ENCODE results near the gene IGIP. TPM values are rescaled to one million over a fixed set of nuclear protein-coding genes. Genes with fewer than 3 reads are reported as not detected.

Gene IGIP
- total RNA-seq, 4 donors from 2014 or later, result 2.9 to 12.4 (median 6.5) TPM

DNA sequence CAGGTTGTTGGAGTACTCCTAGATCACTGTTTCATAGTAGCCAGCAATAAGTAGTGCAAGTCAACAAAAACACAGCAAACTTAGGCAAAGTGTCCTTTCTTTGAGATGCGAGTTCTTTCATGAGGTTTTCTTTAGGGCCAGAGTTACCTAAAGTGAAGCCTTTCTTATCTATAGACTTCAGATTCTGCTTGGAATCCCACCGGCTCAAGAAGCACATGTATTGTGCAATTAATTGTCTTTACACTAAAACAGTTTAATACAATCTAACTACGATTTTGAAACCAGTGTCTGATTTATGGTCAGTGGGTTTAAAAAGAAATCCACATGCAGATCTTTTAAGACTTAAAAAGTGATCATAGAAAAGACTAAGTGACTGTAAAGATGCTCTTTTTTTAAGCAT is 8.2 kb upstream of the IGIP start:
- no peak overlapping the region for H3K4me3 ChIP-seq
- H3K4me1 ChIP-seq, result peaks cover 25 to 56% (median 28%) of the 10 kb centered on the region in 3 donors
- no peaks in the 10 kb centered on the region for H3K27me3 ChIP-seq
- intact Hi-C loops (cut with DNase I), result no loop called here
- TF ChIP-seq, protein P1, sequence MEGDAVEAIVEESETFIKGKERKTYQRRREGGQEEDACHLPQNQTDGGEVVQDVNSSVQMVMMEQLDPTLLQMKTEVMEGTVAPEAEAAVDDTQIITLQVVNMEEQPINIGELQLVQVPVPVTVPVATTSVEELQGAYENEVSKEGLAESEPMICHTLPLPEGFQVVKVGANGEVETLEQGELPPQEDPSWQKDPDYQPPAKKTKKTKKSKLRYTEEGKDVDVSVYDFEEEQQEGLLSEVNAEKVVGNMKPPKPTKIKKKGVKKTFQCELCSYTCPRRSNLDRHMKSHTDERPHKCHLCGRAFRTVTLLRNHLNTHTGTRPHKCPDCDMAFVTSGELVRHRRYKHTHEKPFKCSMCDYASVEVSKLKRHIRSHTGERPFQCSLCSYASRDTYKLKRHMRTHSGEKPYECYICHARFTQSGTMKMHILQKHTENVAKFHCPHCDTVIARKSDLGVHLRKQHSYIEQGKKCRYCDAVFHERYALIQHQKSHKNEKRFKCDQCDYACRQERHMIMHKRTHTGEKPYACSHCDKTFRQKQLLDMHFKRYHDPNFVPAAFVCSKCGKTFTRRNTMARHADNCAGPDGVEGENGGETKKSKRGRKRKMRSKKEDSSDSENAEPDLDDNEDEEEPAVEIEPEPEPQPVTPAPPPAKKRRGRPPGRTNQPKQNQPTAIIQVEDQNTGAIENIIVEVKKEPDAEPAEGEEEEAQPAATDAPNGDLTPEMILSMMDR (IDR thresholded peaks at IDR 0.05), result no peak
- TF ChIP-seq POLR2A (IDR thresholded peaks at IDR 0.05), result no peak
- no peaks in the 10 kb centered on the region for H3K9me3 ChIP-seq
- DNase-seq, result no peak
- no peaks in the 10 kb centered on the region for H3K36me3 ChIP-seq
- H3K27ac ChIP-seq, result no peak overlapping the region
- WGBS, 2 donors, result 53 to 63% methylated on average over 3 of the region's 3 CpGs

DNA sequence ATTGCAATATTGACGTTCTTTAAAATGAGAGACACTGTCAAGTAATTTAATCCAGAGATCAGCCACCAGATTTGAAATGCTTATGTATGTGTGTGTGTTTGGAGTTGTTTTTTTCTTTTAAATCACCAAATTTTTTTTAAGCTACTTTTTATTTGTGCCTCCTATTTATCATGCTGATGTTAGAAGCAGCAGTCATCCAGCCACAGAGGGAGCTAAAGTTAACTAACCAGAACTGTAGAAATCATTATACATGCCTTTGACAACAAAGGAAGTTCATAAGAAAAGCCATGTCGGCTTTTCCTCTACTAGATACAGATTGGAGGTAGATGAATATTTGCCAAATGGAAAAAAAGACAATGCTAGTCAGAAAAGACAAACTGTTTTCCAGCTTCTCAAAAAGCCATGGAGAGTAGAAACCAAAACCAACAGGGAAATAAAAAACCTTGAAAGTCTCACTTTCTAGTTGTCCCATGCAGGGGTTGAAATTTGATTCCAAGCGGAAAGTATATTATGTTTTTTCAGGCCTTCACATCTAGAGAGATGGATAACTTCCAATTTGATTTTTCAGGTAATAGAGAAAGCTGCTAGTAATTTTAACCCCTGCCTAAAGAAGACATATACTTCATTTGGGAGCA is 7.3 kb upstream of the IGIP start:
- Histone ChIP-seq H3K9me3 (no peaks in the 10 kb centered on the region), H3K27me3 (no peaks in the 10 kb centered on the region), H3K36me3 (no peaks in the 10 kb centered on the region), H3K4me1 (peaks cover 16 to 56% (median 19%) of the 10 kb centered on the region in 3 donors), H3K4me3 (no peak overlapping the region), H3K27ac (no peak overlapping the region)
- no peak for DNase-seq
- WGBS, 2 donors, result 67 to 73% methylated on average over 3 of the region's 3 CpGs
- TF ChIP-seq POLR2A (IDR thresholded peaks at IDR 0.05), result no peak
- TF ChIP-seq, protein P1 (IDR thresholded peaks at IDR 0.05), result no peak
- intact Hi-C loops (cut with DNase I), result no loop called here

DNA sequence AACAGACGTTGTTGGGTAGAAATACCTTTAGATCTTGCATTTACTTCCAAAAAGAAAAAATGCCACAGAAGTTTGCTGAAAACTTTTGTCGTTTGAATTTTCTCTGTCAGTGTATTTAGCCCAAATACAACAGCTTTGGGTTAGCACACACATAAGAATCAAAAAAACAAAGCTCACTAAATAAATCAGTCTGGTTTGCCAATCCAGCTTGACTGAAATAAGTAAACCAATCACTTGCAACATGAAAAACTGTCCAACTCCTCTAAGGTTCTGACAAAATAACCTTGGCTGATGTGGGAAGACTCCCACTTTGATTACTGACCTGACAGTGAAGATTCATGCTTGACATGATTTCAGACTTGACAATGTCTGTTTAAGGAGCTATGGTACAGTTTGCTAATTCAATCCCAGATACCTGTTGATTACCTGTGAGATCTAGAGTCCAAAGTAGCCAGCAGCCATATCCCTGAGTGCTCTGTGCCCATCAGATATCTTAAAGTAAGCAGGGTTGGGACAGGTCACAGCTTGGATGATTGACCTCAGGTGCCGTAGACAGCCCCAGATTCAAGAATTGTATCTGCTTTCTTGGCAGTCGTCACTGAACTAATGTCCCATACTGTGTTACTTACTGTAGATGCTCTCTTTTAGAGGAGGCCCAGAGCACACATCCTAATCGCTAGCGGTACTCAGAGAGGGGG is 727 bp downstream of the IGIP start:
- Histone ChIP-seq H3K36me3 (no peaks in the 10 kb centered on the region), H3K27me3 (no peaks in the 10 kb centered on the region), H3K4me1 (peaks cover 0 to 23% (median 0%) of the 10 kb centered on the region in 3 donors), H3K27ac (no peak overlapping the region), H3K4me3 (no peak overlapping the region), H3K9me3 (no peaks in the 10 kb centered on the region)
- intact Hi-C loops (cut with DNase I), result no loop called here
- no peak for DNase-seq
- WGBS, 2 donors, result 86 to 94% methylated on average over 6 of the region's 6 CpGs
- TF ChIP-seq, protein P1 (IDR thresholded peaks at IDR 0.05), result no peak
- TF ChIP-seq POLR2A (IDR thresholded peaks at IDR 0.05), result no peak

DNA sequence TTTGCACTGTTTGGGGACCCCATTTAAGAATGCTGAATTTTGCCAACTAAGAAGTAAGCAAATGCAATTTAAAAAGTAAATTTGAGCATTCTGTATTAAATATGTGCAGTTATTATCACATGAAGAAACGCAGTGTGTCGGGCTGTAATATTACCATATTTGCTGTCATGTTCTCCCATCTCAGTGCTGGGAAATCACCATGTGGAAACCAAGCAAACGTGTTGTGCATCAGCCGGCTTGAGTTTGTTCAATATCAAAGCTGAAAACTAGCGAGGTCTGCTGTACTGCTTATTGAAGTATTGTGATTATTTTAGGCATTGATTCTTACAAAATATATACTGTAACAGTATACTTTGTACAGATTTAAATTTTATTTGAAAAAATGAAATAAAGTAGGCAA is 2.6 kb downstream of the IGIP start:
- no peaks in the 10 kb centered on the region for H3K9me3 ChIP-seq
- H3K4me1 ChIP-seq, result peaks cover 3 to 23% (median 6%) of the 10 kb centered on the region in 3 donors
- 81 to 86% methylated on average over 5 of the region's 5 CpGs for WGBS, 2 donors
- no peak overlapping the region for H3K4me3 ChIP-seq
- intact Hi-C loops (cut with DNase I), result no loop called here
- DNase-seq, result no peak
- H3K27ac ChIP-seq, result no peak overlapping the region
- H3K27me3 ChIP-seq, result no peaks in the 10 kb centered on the region
- no peaks in the 10 kb centered on the region for H3K36me3 ChIP-seq
- TF ChIP-seq POLR2A (IDR thresholded peaks at IDR 0.05), result no peak
- TF ChIP-seq, protein P1 (IDR thresholded peaks at IDR 0.05), result no peak

DNA sequence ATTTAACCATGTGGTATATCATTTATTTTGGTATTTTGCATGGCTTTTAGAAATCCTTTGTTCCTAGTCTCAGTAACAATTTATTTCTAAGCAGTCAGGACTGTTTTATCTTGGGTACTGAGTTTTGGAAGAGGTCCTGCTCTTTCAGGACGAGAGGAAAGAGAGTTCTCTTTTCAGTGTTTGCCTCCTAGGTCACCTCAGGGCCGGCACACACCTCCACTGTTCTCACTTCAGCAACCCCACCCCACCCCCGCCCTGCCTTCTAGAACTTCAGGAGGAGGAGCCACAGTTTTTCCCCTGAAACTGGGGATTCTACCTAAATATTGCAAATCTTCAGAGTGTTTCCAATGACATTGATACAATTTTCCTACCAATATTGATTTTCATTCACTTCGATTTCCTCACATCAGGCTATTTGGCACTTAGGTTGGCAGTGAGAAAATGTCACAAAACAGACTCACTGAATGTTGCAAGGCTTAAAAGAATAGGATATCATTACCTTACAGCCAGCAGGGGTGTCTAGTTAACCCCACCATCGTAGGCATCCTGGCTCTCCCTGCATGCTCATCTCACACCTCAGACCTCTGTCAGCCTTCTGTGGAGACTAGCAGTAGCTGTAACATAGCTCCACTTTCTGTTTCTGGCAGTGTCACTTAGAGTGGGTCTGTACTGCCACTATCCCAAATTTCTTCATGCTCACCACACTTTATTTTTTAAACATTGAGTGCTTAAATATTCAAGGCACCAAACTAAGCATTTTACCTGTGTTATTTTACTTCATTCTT is 5.4 kb downstream of the IGIP start:
- intact Hi-C loops (cut with DNase I), result no loop called here
- peaks cover 3 to 17% (median 6%) of the 10 kb centered on the region in 3 donors for H3K4me1 ChIP-seq
- H3K4me3 ChIP-seq, result no peak overlapping the region
- no peaks in the 10 kb centered on the region for H3K9me3 ChIP-seq
- no peak overlapping the region for H3K27ac ChIP-seq
- DNase-seq, result no peak
- 53 to 71% methylated on average over 4 of the region's 5 CpGs for WGBS, 2 donors
- TF ChIP-seq POLR2A (IDR thresholded peaks at IDR 0.05), result no peak
- TF ChIP-seq, protein P1 (IDR thresholded peaks at IDR 0.05), result no peak
- H3K36me3 ChIP-seq, result no peaks in the 10 kb centered on the region
- H3K27me3 ChIP-seq, result no peaks in the 10 kb centered on the region

Data from esophagus squamous epithelium (tissue), 5 donors.